ENCODE results near the gene PSMF1. TPM values are rescaled to one million over a fixed set of nuclear protein-coding genes. Genes with fewer than 3 reads are reported as not detected.
"Not testable (repeated sequence)": the region's sequence is repeated elsewhere in the genome, so short reads cannot be mapped to it uniquely, and the experiment has no call there.

Gene PSMF1
- total RNA-seq, 1 donor from 2014 or later = 126 TPM

- no peak for DNase-seq (ENCODE audit: low spot score)
These were observed 4.2 kb downstream of the PSMF1 start for GRCh38 chr20:1122388-1123315.

- no peak for DNase-seq (ENCODE audit: low spot score)
These were observed 5.3 kb downstream of the PSMF1 start for GRCh38 chr20:1123666-1124065.

GRCh38 chr20:1124421-1124820 lies 6.0 kb downstream of the PSMF1 start:
- DNase-seq (ENCODE audit: low spot score) = no peak

- no peak for DNase-seq (ENCODE audit: low spot score)
These were observed 6.9 kb downstream of the PSMF1 start for GRCh38 chr20:1125277-1125676.

GRCh38 chr20:1127840-1128239 lies 9.4 kb downstream of the PSMF1 start:
- no peak for DNase-seq (ENCODE audit: low spot score)

- DNase-seq (ENCODE audit: low spot score) = no peak
These were observed 11.8 kb downstream of the PSMF1 start for GRCh38 chr20:1130058-1130694.

GRCh38 chr20:1130847-1131246 lies 12.4 kb downstream of the PSMF1 start:
- DNase-seq (ENCODE audit: low spot score) = no peak

- DNase-seq (ENCODE audit: low spot score) = no peak
These were observed 13.0 kb downstream of the PSMF1 start for GRCh38 chr20:1131354-1131753.

- no peak for DNase-seq (ENCODE audit: low spot score)
These were observed 16.0 kb downstream of the PSMF1 start for GRCh38 chr20:1134355-1134754.

- DNase-seq (ENCODE audit: low spot score) = no peak
These were observed 16.4 kb downstream of the PSMF1 start for GRCh38 chr20:1134836-1135235.

- no peak for DNase-seq (ENCODE audit: low spot score)
These were observed 18.8 kb downstream of the PSMF1 start for GRCh38 chr20:1137236-1137635.

- DNase-seq (ENCODE audit: low spot score) = no peak
These were observed 26.2 kb downstream of the PSMF1 start for GRCh38 chr20:1144401-1145172.

GRCh38 chr20:1146957-1147356 lies 28.6 kb downstream of the PSMF1 start:
- DNase-seq (ENCODE audit: low spot score) = no peak

GRCh38 chr20:1149812-1150211 lies 31.4 kb downstream of the PSMF1 start:
- not testable (repeated sequence) for DNase-seq (ENCODE audit: low spot score)

GRCh38 chr20:1150218-1150617 lies 31.8 kb downstream of the PSMF1 start:
- DNase-seq (ENCODE audit: low spot score) = no peak

- no peak for DNase-seq (ENCODE audit: low spot score)
These were observed 32.6 kb downstream of the PSMF1 start for GRCh38 chr20:1150968-1151367.

GRCh38 chr20:1154226-1154625 lies 35.8 kb downstream of the PSMF1 start:
- no peak for DNase-seq (ENCODE audit: low spot score)

- no peak for DNase-seq (ENCODE audit: low spot score)
These were observed 36.3 kb downstream of the PSMF1 start for GRCh38 chr20:1154691-1155090.

GRCh38 chr20:1155342-1155741 lies 36.9 kb downstream of the PSMF1 start:
- DNase-seq (ENCODE audit: low spot score) = no peak

- DNase-seq (ENCODE audit: low spot score) = no peak
These were observed 42.1 kb downstream of the PSMF1 start for GRCh38 chr20:1160496-1160895.

- no peak for DNase-seq (ENCODE audit: low spot score)
These were observed 42.6 kb downstream of the PSMF1 start for GRCh38 chr20:1160991-1161390.

GRCh38 chr20:1163105-1163504 lies 44.7 kb downstream of the PSMF1 start:
- no peak for DNase-seq (ENCODE audit: low spot score)
